Keratinocyte (primary cell): ENCODE data around the gene CYTH1. TPM values are rescaled to one million over a fixed set of nuclear protein-coding genes. Genes with fewer than 3 reads are reported as not detected.

Source experiments
- DNase-seq: peaks from one replicate; pipeline ENCODE4 v3.0.0-alpha.2; 2011; ENCODE audit warnings: low read depth, missing footprints, low spot score
- FAIRE-seq: peaks from 2 replicates; lab custom pipeline; 2011; peaks lifted over from hg19 to GRCh38; lab: Jason Lieb, UNC
- H2AFZ ChIP-seq: 2 replicates; pipeline ENCODE4 v1.6.0; 2012; ENCODE audit warnings: low read length, control low read depth, inconsistent platforms; ENCODE audit not compliant: control insufficient read depth
- H3K27ac ChIP-seq: 2 replicates; pipeline ENCODE4 v1.5.1; 2011; ENCODE audit warnings: low read length; ENCODE audit not compliant: control insufficient read depth, insufficient read depth
- H3K27me3 ChIP-seq: 3 replicates; pipeline ENCODE4 v1.6.0; 2011; ENCODE audit warnings: low read length; ENCODE audit not compliant: control insufficient read depth, insufficient read depth; ENCODE audit errors: extremely low read depth
- H3K36me3 ChIP-seq, 2 experiments: 2 replicates in 1 of 2; 3 replicates in 1 of 2; pipeline ENCODE4 v1.5.1; 2011; ENCODE audit warnings: low read length in 2 of 2, mild to moderate bottlenecking in 1 of 2; ENCODE audit not compliant: control insufficient read depth in 2 of 2, insufficient read depth in 2 of 2; ENCODE audit errors: extremely low read depth in 1 of 2
- H3K4me1 ChIP-seq: 3 replicates; pipeline ENCODE4 v1.5.1; 2011; ENCODE audit warnings: low read length; ENCODE audit not compliant: control insufficient read depth, insufficient read depth; ENCODE audit errors: extremely low read depth
- H3K4me2 ChIP-seq: 3 replicates; pipeline ENCODE4 v1.6.0; 2011; ENCODE audit warnings: low read depth, low read length; ENCODE audit not compliant: control insufficient read depth, insufficient read depth; ENCODE audit errors: extremely low read depth
- H3K4me3 ChIP-seq, 3 experiments: fragments of 200-600 bp in 1 of 3; sonication (generic) in 1 of 3; 2 replicates in 2 of 3; 3 replicates in 1 of 3; pipeline ENCODE4 v1.5.1; 2011 to 2016; ENCODE audit warnings: low read length in 3 of 3, mild to moderate bottlenecking in 3 of 3, control low read depth in 2 of 3, inconsistent platforms in 1 of 3, low read depth in 1 of 3, mixed read lengths in 1 of 3, mixed run types in 1 of 3, moderate library complexity in 1 of 3; ENCODE audit not compliant: control insufficient read depth in 2 of 3, insufficient read depth in 2 of 3; ENCODE audit errors: extremely low read depth in 1 of 3
- H3K79me2 ChIP-seq: 2 replicates; pipeline ENCODE4 v1.6.0; 2012; ENCODE audit warnings: low read length; ENCODE audit not compliant: control insufficient read depth, insufficient read depth
- H3K9ac ChIP-seq: 3 replicates; pipeline ENCODE4 v1.6.0; 2011; ENCODE audit warnings: low read length; ENCODE audit not compliant: control insufficient read depth, insufficient read depth; ENCODE audit errors: extremely low read depth
- H3K9me1 ChIP-seq: 3 replicates; pipeline ENCODE4 v1.6.0; 2011; ENCODE audit warnings: low read length; ENCODE audit not compliant: control insufficient read depth, insufficient read depth; ENCODE audit errors: extremely low read depth
- H3K9me3 ChIP-seq: 2 replicates; pipeline ENCODE4 v1.5.1; 2012; ENCODE audit warnings: low read depth, low read length; ENCODE audit not compliant: control insufficient read depth
- H4K20me1 ChIP-seq: 3 replicates; pipeline ENCODE4 v1.6.0; 2011; ENCODE audit warnings: low read length; ENCODE audit not compliant: control insufficient read depth, insufficient read depth; ENCODE audit errors: extremely low read depth
- EZH2 ChIP-seq: IDR thresholded peaks from one replicate; pipeline ENCODE4 v1.6.1; 2012; ENCODE audit warnings: inconsistent platforms, mild to moderate bottlenecking, low read length, moderate library complexity
- dilution Hi-C: fragments of 300-500 bp; cut with MboI; formaldehyde crosslinking; loops from one replicate; pipeline ENCODE4 v1.7.0; 2020; ENCODE audit warnings: low sequenced_read_pairs; ENCODE audit not compliant: extremely low pct_ligation_motif_present
- polyA plus RNA-seq, 5 experiments: library from polyadenylated mRNA; depleted of rRNA in 3 of 5; stranded (reverse) in 3 of 5; stranded (forward) in 1 of 5; unstranded in 1 of 5; fragments of >200 nt; gene quantifications; 1 replicate in 1 of 5; 2 replicates in 3 of 5; 3 replicates in 1 of 5; pipeline versions ENCODE4 v1.2.1 to v1.2.3, GENCODE V29; 2011 to 2012; ENCODE audit warnings: missing spikeins in 2 of 5, low read depth in 1 of 5, low replicate concordance in 1 of 5
- TF ChIP-seq, protein P1 (sequence below), 3 experiments: IDR thresholded peaks in 1 of 3; conservative IDR thresholded peaks in 1 of 3; optimal IDR thresholded peaks in 1 of 3; 2 replicates in 2 of 3; 3 replicates in 1 of 3; pipeline versions ENCODE3 to v1.5.1; 2011; ENCODE audit warnings: low read length in 3 of 3, mild to moderate bottlenecking in 3 of 3, moderate library complexity in 2 of 3, control low read depth in 1 of 3, inconsistent platforms in 1 of 3; ENCODE audit not compliant: insufficient read depth in 2 of 3; ENCODE audit errors: extremely low read depth in 1 of 3

CYTH1 gene
- polyA plus RNA-seq, 1 donor (not counting 4 experiments of a cell fraction or from before 2014, with no cell fraction given) = 28.3 TPM

DNA sequence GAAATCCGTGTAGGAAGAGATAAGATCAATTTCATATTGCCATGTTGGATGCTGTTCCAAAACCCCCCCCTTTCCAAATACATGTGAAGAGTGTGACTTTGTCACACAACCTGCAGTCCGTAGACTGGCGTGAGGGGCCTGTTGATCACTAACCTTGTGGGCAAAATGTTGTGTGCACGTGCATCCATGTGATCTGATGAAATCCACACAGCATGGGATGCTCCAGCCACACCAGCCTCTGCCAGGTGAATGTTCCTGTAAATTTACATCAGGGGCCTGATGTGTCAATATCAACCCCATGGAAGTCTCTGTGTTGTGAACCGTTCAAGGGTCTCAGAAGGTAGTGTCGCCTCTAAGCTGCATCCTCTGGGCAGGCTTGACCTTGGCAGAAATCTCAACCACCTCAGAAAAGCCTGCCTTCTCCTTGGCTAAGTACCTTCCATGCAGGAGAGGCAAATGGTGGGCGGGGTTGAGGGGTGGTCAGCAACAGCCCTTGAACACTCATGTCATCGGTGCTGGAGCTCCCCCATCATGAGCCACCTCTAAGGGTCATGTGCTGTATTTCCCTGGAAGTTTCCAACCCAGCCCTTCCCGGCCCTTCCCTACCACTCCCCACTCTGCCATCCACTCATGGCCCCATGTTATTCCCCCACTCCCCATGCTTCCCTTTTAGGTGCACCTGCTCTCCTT lies 126.7 kb downstream of the CYTH1 start:
- no peaks in the 10 kb centered on the region for H3K4me1 ChIP-seq
- no peak for FAIRE-seq
- no peaks in the 10 kb centered on the region for H3K9me1 ChIP-seq
- H3K27ac ChIP-seq = no peak overlapping the region
- TF ChIP-seq, protein P1, sequence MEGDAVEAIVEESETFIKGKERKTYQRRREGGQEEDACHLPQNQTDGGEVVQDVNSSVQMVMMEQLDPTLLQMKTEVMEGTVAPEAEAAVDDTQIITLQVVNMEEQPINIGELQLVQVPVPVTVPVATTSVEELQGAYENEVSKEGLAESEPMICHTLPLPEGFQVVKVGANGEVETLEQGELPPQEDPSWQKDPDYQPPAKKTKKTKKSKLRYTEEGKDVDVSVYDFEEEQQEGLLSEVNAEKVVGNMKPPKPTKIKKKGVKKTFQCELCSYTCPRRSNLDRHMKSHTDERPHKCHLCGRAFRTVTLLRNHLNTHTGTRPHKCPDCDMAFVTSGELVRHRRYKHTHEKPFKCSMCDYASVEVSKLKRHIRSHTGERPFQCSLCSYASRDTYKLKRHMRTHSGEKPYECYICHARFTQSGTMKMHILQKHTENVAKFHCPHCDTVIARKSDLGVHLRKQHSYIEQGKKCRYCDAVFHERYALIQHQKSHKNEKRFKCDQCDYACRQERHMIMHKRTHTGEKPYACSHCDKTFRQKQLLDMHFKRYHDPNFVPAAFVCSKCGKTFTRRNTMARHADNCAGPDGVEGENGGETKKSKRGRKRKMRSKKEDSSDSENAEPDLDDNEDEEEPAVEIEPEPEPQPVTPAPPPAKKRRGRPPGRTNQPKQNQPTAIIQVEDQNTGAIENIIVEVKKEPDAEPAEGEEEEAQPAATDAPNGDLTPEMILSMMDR (optimal IDR thresholded peaks at IDR 0.05 in 1 of 3, IDR thresholded peaks at IDR 0.05 in 1 of 3, conservative IDR thresholded peaks at IDR 0.05 in 1 of 3; ENCODE audit: extremely low read depth in 1 of 3, insufficient read depth in 2 of 3, low read length in 3 of 3) = no peak
- no peak for TF ChIP-seq EZH2
- no peak overlapping the region for H3K9ac ChIP-seq
- H2AFZ ChIP-seq = no peak overlapping the region
- no peak for DNase-seq
- H3K4me2 ChIP-seq = no peak overlapping the region
- no peaks in the 10 kb centered on the region for H3K9me3 ChIP-seq
- no peak overlapping the region for H3K4me3 ChIP-seq
- H3K36me3 ChIP-seq = no peaks in the 10 kb centered on the region
- no peaks in the 10 kb centered on the region for H3K79me2 ChIP-seq
- no peaks in the 10 kb centered on the region for H4K20me1 ChIP-seq
- H3K27me3 ChIP-seq = no peaks in the 10 kb centered on the region
- dilution Hi-C loops = no loop called here

DNA sequence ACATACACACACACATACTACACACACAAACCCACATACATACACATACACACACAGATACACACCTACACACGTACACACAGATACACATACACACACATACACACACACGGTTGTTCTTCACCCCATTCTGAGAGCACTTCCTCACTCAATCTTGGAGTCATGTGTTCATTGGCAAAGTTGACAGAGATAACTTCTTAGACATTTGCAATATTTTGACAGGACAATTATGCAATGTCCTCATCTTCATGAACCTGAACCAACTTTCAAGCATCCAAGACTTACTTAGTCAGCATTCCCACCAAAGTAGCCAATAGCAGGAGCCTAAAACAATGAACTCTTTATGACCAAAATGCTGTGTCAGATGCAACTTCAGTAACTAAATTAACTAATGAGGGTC lies 127.7 kb downstream of the CYTH1 start:
- Histone ChIP-seq H2AFZ (no peak overlapping the region), H3K9me3 (no peaks in the 10 kb centered on the region), H3K79me2 (no peaks in the 10 kb centered on the region), H3K4me2 (no peak overlapping the region), H3K27me3 (no peaks in the 10 kb centered on the region), H4K20me1 (no peaks in the 10 kb centered on the region), H3K4me1 (no peaks in the 10 kb centered on the region), H3K36me3 (no peaks in the 10 kb centered on the region), H3K4me3 (no peak overlapping the region), H3K27ac (no peak overlapping the region), H3K9me1 (no peaks in the 10 kb centered on the region), H3K9ac (no peak overlapping the region)
- DNase-seq (no peak), FAIRE-seq (peak; percentile 41)
- TF ChIP-seq EZH2 = no peak
- TF ChIP-seq, protein P1 (optimal IDR thresholded peaks at IDR 0.05 in 1 of 3, IDR thresholded peaks at IDR 0.05 in 1 of 3, conservative IDR thresholded peaks at IDR 0.05 in 1 of 3; ENCODE audit: extremely low read depth in 1 of 3, insufficient read depth in 2 of 3, low read length in 3 of 3) = no peak
- dilution Hi-C loops = no loop called here
